Measurements from ENCODE around the gene CASR.

The CASR gene

GRCh38 chr3:122314228-122314876 is 130.9 kb downstream of the CASR start:
- ChIA-PET CTCF (interaction anchor here (1.0 to 3.1 kb wide), 10 partner anchors 8 to 769 kb away, joined by 3 to 15 read pairs (median 4); partner anchors contain the start of gene POLQ), POLR2A (no interaction called here)
- no peak for TF ChIP-seq CTCF (IDR thresholded peaks at IDR 0.05; ENCODE audit: control extremely low read depth, extremely low read depth, low read depth, missing control alignments)
- no peak for DNase-seq (ENCODE audit: extremely low spot score)

- no peak for TF ChIP-seq CTCF (IDR thresholded peaks at IDR 0.05; ENCODE audit: control extremely low read depth, extremely low read depth, low read depth, missing control alignments)
- ChIA-PET CTCF (interaction anchor here (1.0 to 3.1 kb wide), 4 partner anchors 9 to 22 kb away, joined by 3 to 14 read pairs (median 5); no protein-coding TSS in a partner anchor), POLR2A (no interaction called here)
- no peak for DNase-seq (ENCODE audit: extremely low spot score)
Observed at GRCh38 chr3:122315619-122316018, 132.2 kb downstream of the CASR start.

DNA sequence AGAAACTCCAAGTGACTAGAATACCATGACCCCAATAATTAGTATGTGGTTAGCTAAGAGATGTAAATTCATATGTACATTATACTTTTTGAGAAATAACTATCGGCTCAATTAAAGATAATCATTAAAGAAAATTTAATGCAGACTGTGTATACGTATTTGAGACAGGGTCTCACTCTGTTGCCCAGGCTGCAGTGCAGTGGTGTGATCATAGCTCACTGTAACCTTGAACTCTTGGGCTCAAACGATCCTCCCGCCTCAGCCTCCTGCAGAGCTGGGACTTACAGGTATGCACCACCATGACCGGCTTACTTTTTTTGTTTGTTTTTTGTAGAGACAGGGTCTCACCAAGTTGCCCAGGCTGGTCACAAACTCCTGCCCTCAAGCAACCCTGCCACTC is 132.9 kb downstream of the CASR start:
- no peak for TF ChIP-seq CTCF (IDR thresholded peaks at IDR 0.05; ENCODE audit: control extremely low read depth, extremely low read depth, low read depth, missing control alignments)
- no peak for DNase-seq (ENCODE audit: extremely low spot score)
- CTCF ChIA-PET = interaction anchor here (3.1 kb wide), 1 partner anchor 10 kb away, joined by 14 read pairs; no protein-coding TSS in a partner anchor
- POLR2A ChIA-PET = no interaction called here

GRCh38 chr3:122318620-122319019 is 135.2 kb downstream of the CASR start:
- ChIA-PET POLR2A (no interaction called here), CTCF (interaction anchor here (1.3 to 1.9 kb wide), 3 partner anchors 13 to 215 kb away, joined by 3 to 5 read pairs (median 3); no protein-coding TSS in a partner anchor)
- no peak for DNase-seq (ENCODE audit: extremely low spot score)

DNA sequence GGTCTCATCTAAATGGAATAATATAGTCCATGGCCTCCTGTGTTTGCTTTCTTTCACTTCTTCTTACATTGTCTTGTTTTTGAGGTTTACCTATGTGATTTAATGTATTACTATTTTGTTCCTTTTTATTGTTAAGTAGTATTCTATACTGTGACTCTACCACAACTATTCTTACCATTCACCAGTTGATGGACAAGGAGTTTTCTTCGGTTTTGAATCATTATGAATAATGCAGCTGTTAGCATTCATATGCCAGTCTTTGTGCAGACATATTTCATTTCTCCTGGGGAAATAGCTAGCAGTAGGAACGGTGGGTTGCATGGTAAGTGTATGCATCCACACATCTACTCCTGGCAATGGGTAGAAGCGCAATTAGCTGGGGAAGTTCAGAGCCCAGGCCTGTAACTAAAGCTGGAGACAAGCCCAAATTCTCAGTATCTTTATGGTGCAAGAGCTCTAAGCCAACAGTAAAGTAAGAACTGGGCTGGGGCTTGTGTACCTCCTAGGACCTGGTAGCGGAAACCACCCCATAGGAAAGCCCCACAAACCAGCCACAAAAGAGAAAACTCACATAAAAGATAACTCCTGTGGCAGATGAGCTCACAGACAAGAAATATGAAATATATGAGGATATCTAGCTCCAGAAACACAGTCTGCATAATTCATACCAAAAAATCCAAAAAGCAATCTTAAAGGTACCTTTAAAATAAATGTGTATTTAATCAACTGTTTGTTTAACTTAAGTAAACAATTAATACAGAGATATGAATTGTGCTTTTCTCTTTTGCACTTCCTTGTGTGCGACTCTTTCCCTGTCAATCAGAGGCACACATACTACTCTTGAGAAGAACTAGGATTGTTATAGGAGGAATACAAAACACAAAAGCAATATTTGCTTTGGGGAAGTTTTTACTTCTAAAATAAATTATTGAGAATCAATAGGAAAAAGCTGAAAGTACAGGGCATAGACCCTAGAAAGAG is 138.9 kb downstream of the CASR start:
- CTCF ChIA-PET = interaction anchor here (0.7 to 2.5 kb wide), 8 partner anchors 8 to 645 kb away, joined by 3 to 11 read pairs (median 5); no protein-coding TSS in a partner anchor

More at GRCh38 chr3:122318620-122319019, 135.2 kb downstream of the CASR start:
- TF ChIP-seq CTCF (IDR thresholded peaks at IDR 0.05; ENCODE audit: control extremely low read depth, extremely low read depth, low read depth, missing control alignments) = no peak

More for the DNA sequence above, 138.9 kb downstream of the CASR start:
- POLR2A ChIA-PET = no interaction called here
- DNase-seq (ENCODE audit: extremely low spot score) = peak; percentile 43
- TF ChIP-seq CTCF (IDR thresholded peaks at IDR 0.05; ENCODE audit: control extremely low read depth, extremely low read depth, low read depth, missing control alignments) = no peak
